T-cell (primary cell): ENCODE data around the gene BANK1. TPM values are rescaled to one million over a fixed set of nuclear protein-coding genes. Genes with fewer than 3 reads are reported as not detected.

ENCODE experiments used
- ATAC-seq, 4 experiments: fragments of 200-7000 bp in 3 of 4; fragments of 150-1000 bp in 1 of 4; cut with Tn5 transposase; replicated peaks in 1 of 4; 1 replicate in 3 of 4; 2 replicates in 1 of 4; pipeline ENCODE4 v1.10.0; 2021; ENCODE audit warnings: moderate library complexity in 3 of 4, mild to moderate bottlenecking in 2 of 4, moderate number of reproducible peaks in 1 of 4
- CTCF ChIA-PET, 2 donors: fragments of 300-600 bp; sonication (Branson Sonifier 250); formaldehyde crosslinking; loops; one replicate each; lab custom pipeline; 2022; ENCODE audit warnings: antibody characterized with exemption in 2 of 2; lab: Charles Lee
- POLR2A ChIA-PET, 2 donors: fragments of 300-600 bp; sonication (Branson Sonifier 250); formaldehyde crosslinking; loops; one replicate each; lab custom pipeline; 2022; ENCODE audit warnings: antibody characterized with exemption in 2 of 2; lab: Charles Lee
- DNase-seq, 35 experiments: peaks; one replicate each; pipeline versions ENCODE4 v3.0.0 to v3.0.0-alpha.2; 2013 to 2023
- H3K27ac ChIP-seq: one replicate; pipeline ENCODE4 v1.5.1; 2013; ENCODE audit warnings: low read length
- H3K27me3 ChIP-seq, 2 experiments: replicated peaks in 1 of 2; 1 replicate in 1 of 2; 2 replicates in 1 of 2; pipeline versions ENCODE4 v1.6.1 to v1.7.0; 2013; ENCODE audit warnings: low read length in 1 of 2, mixed read lengths in 1 of 2; ENCODE audit not compliant: control insufficient read depth in 2 of 2, insufficient read depth in 2 of 2; ENCODE audit errors: extremely low read depth in 1 of 2
- H3K36me3 ChIP-seq, 2 donors: 1 replicate in 1 of 2; 2 replicates in 1 of 2; pipeline versions ENCODE4 v1.6.1 to v1.7.0; 2013; ENCODE audit warnings: low read length in 1 of 2; ENCODE audit not compliant: control insufficient read depth in 2 of 2, insufficient read depth in 1 of 2; ENCODE audit errors: extremely low read depth in 1 of 2
- H3K4me1 ChIP-seq, 2 experiments: 1 replicate in 1 of 2; 2 replicates in 1 of 2; pipeline versions ENCODE4 v1.6.1 to v1.7.0; 2013; ENCODE audit warnings: low read length in 2 of 2, mixed read lengths in 1 of 2; ENCODE audit not compliant: insufficient read depth in 2 of 2, control insufficient read depth in 1 of 2; ENCODE audit errors: extremely low read depth in 1 of 2
- H3K4me3 ChIP-seq, 2 donors: 1 replicate in 1 of 2; 2 replicates in 1 of 2; pipeline versions ENCODE4 v1.5.1 to v1.7.0; 2013; ENCODE audit warnings: mild to moderate bottlenecking in 2 of 2, low read length in 1 of 2, moderate library complexity in 1 of 2; ENCODE audit not compliant: control insufficient read depth in 1 of 2; ENCODE audit errors: extremely low read depth in 1 of 2
- H3K9me3 ChIP-seq: 2 replicates; pipeline ENCODE4 v1.7.0; 2013
- H3K27ac Mint-ChIP-seq, 2 donors: one replicate each; pipeline ENCODE4 v1.8.0; 2020 to 2021; ENCODE audit warnings: mild to moderate bottlenecking in 2 of 2, mixed read lengths in 2 of 2
- H3K27me3 Mint-ChIP-seq, 2 donors: one replicate each; pipeline ENCODE4 v1.8.0; 2021 to 2022; ENCODE audit warnings: mixed read lengths in 2 of 2
- H3K36me3 Mint-ChIP-seq: one replicate; pipeline ENCODE4 v1.8.0; 2021; ENCODE audit warnings: mixed read lengths
- H3K4me1 Mint-ChIP-seq, 3 donors: one replicate each; pipeline ENCODE4 v1.8.0; 2020 to 2022; ENCODE audit warnings: mixed read lengths in 3 of 3, mild to moderate bottlenecking in 1 of 3
- H3K4me3 Mint-ChIP-seq, 3 donors: one replicate each; pipeline ENCODE4 v1.8.0; 2020 to 2022; ENCODE audit warnings: mild to moderate bottlenecking in 3 of 3, mixed read lengths in 3 of 3, moderate library complexity in 3 of 3
- H3K9me3 Mint-ChIP-seq, 3 donors: one replicate each; pipeline ENCODE4 v1.8.0; 2020 to 2022; ENCODE audit warnings: mixed read lengths in 3 of 3
- WGBS: methylation state at CpG from one replicate; pipeline ENCODE4 v1.1.5; 2013; ENCODE audit warnings: missing lambda C conversion rate; ENCODE audit not compliant: insufficient coverage; 5-methylcytosine and 5-hydroxymethylcytosine counted together
- total RNA-seq, 35 experiments: library from RNA in 6 of 35; stranded (reverse) in 6 of 35; fragments of 120-200 nt in 1 of 35; gene quantifications; one replicate each; pipeline versions ENCODE4 v1.2.1 to v1.2.4 and lab custom pipeline; 2013 to 2026

The BANK1 gene
- total RNA-seq, 5 donors from 2014 or later (not counting 1 experiment from before 2014, with no cell fraction given) = 2.5 to 10.9 (median 3.5) TPM

GRCh38 chr4:101856149-101856548, 65.6 kb downstream of the BANK1 start:
- Mint-ChIP-seq H3K36me3 (no peaks in the 10 kb centered on the region), H3K27ac (no peak overlapping the region), H3K27me3 (peaks cover 0 to 1% of the 10 kb centered on the region in 2 donors), H3K4me1 (peaks cover 0 to 4% (median 0%) of the 10 kb centered on the region in 3 donors), H3K4me3 (no peak overlapping the region), H3K9me3 (no peaks in the 10 kb centered on the region)
- Histone ChIP-seq H3K9me3 (no peaks in the 10 kb centered on the region), H3K27me3 (peaks cover 0 to 2% of the 10 kb centered on the region in 2 experiments), H3K4me1 (no peaks in the 10 kb centered on the region), H3K4me3 (no peak overlapping the region), H3K36me3 (no peaks in the 10 kb centered on the region), H3K27ac (no peak overlapping the region)
- DNase-seq (no peak), ATAC-seq (no peak)
- CTCF ChIA-PET = interaction anchor here in 1 of 2 donors (0.6 kb wide), 1 partner anchor 27 kb away, joined by 3 read pairs; no protein-coding TSS in a partner anchor
- WGBS = 60% methylated on average over 1 of the region's 2 CpGs
- POLR2A ChIA-PET = no interaction called here

GRCh38 chr4:101857176-101857575, 66.6 kb downstream of the BANK1 start:
- H3K36me3 ChIP-seq = no peaks in the 10 kb centered on the region

GRCh38 chr4:101858641-101859040, 68.1 kb downstream of the BANK1 start:
- Histone ChIP-seq H3K27me3 (peaks cover 0 to 2% of the 10 kb centered on the region in 2 experiments), H3K36me3 (no peaks in the 10 kb centered on the region), H3K4me1 (no peaks in the 10 kb centered on the region), H3K9me3 (no peaks in the 10 kb centered on the region), H3K4me3 (no peak overlapping the region), H3K27ac (no peak overlapping the region)
- Mint-ChIP-seq H3K9me3 (no peaks in the 10 kb centered on the region), H3K4me1 (peaks cover 0 to 4% (median 0%) of the 10 kb centered on the region in 3 donors), H3K36me3 (no peaks in the 10 kb centered on the region), H3K27ac (no peak overlapping the region), H3K4me3 (no peak overlapping the region), H3K27me3 (peaks cover 0 to 3% of the 10 kb centered on the region in 2 donors)
- DNase-seq (no peak), ATAC-seq (no peak)
- CTCF ChIA-PET = no interaction called here
- no CpG with 5 or more reads among the region's 4 CpGs for WGBS
- POLR2A ChIA-PET = no interaction called here

More at GRCh38 chr4:101857176-101857575, 66.6 kb downstream of the BANK1 start:
- no peaks in the 10 kb centered on the region for H3K4me1 ChIP-seq
- no peak overlapping the region for H3K4me3 ChIP-seq
- DNase-seq (no peak), ATAC-seq (no peak)
- H3K27ac ChIP-seq = no peak overlapping the region
- no peaks in the 10 kb centered on the region for H3K9me3 ChIP-seq
- ChIA-PET POLR2A (no interaction called here), CTCF (no interaction called here)
- no peak overlapping the region for H3K27ac Mint-ChIP-seq
- no peak overlapping the region for H3K4me3 Mint-ChIP-seq
- no CpG with 5 or more reads among the region's 2 CpGs for WGBS
- H3K27me3 ChIP-seq = peaks cover 0 to 2% of the 10 kb centered on the region in 2 experiments
- H3K9me3 Mint-ChIP-seq = no peaks in the 10 kb centered on the region
- no peaks in the 10 kb centered on the region for H3K36me3 Mint-ChIP-seq
- peaks cover 0 to 4% (median 0%) of the 10 kb centered on the region in 3 donors for H3K4me1 Mint-ChIP-seq
- peaks cover 0 to 3% of the 10 kb centered on the region in 2 donors for H3K27me3 Mint-ChIP-seq

- no peak overlapping the region for H3K4me3 ChIP-seq
- DNase-seq (no peak), ATAC-seq (no peak)
- peaks cover 3 to 6% of the 10 kb centered on the region in 2 donors for H3K27me3 Mint-ChIP-seq
- H3K27ac Mint-ChIP-seq = no peak overlapping the region
- no peaks in the 10 kb centered on the region for H3K36me3 ChIP-seq
- peaks cover 2% of the 10 kb centered on the region for H3K36me3 Mint-ChIP-seq
- no CpG with 5 or more reads among the region's 2 CpGs for WGBS
- H3K4me1 ChIP-seq = no peaks in the 10 kb centered on the region
- no peaks in the 10 kb centered on the region for H3K9me3 ChIP-seq
- peaks cover 0 to 2% (median 0%) of the 10 kb centered on the region in 3 donors for H3K4me1 Mint-ChIP-seq
- no peak overlapping the region for H3K4me3 Mint-ChIP-seq
- H3K27ac ChIP-seq = no peak overlapping the region
- peaks cover 0 to 2% of the 10 kb centered on the region in 2 experiments for H3K27me3 ChIP-seq
- no peaks in the 10 kb centered on the region for H3K9me3 Mint-ChIP-seq
- CTCF ChIA-PET = no interaction called here
- POLR2A ChIA-PET = no interaction called here
These were observed 72.1 kb downstream of the BANK1 start for GRCh38 chr4:101862595-101862994.

- H3K4me3 ChIP-seq = no peak overlapping the region
- no peaks in the 10 kb centered on the region for H3K9me3 Mint-ChIP-seq
- H3K4me1 Mint-ChIP-seq = no peaks in the 10 kb centered on the region
- no peak overlapping the region for H3K4me3 Mint-ChIP-seq
- H3K27me3 Mint-ChIP-seq = peaks cover 3 to 6% of the 10 kb centered on the region in 2 donors
- POLR2A ChIA-PET = no interaction called here
- no peak overlapping the region for H3K27ac ChIP-seq
- peaks cover 2% of the 10 kb centered on the region for H3K36me3 Mint-ChIP-seq
- no peak for DNase-seq
- 90% methylated on average over 2 of the region's 2 CpGs for WGBS
- H3K9me3 ChIP-seq = no peaks in the 10 kb centered on the region
- H3K27ac Mint-ChIP-seq = no peak overlapping the region
- no peaks in the 10 kb centered on the region for H3K4me1 ChIP-seq
- no peak for ATAC-seq
- CTCF ChIA-PET = no interaction called here
- peaks cover 0 to 2% of the 10 kb centered on the region in 2 experiments for H3K27me3 ChIP-seq
- no peaks in the 10 kb centered on the region for H3K36me3 ChIP-seq
These were observed 74.1 kb downstream of the BANK1 start for GRCh38 chr4:101864660-101865059.

- H3K36me3 Mint-ChIP-seq = peaks cover 2% of the 10 kb centered on the region
- DNase-seq (no peak), ATAC-seq (no peak)
- ChIA-PET POLR2A (no interaction called here), CTCF (no interaction called here)
- Histone ChIP-seq H3K27me3 (no peaks in the 10 kb centered on the region), H3K27ac (no peak overlapping the region), H3K9me3 (no peaks in the 10 kb centered on the region), H3K4me1 (no peaks in the 10 kb centered on the region), H3K4me3 (no peak overlapping the region), H3K36me3 (no peaks in the 10 kb centered on the region)
- WGBS = 80% methylated on average over 1 of the region's 3 CpGs
- no peak overlapping the region for H3K4me3 Mint-ChIP-seq
- H3K9me3 Mint-ChIP-seq = no peaks in the 10 kb centered on the region
- no peak overlapping the region for H3K27ac Mint-ChIP-seq
- peaks cover 3 to 5% of the 10 kb centered on the region in 2 donors for H3K27me3 Mint-ChIP-seq
- no peaks in the 10 kb centered on the region for H3K4me1 Mint-ChIP-seq
These were observed 75.1 kb downstream of the BANK1 start for GRCh38 chr4:101865501-101866062.
